Colon (tissue), 2 donors: ENCODE data around the gene PCDH9.

ENCODE experiments used
- FAIRE-seq: peaks from 2 replicates; lab custom pipeline; 2012; peaks lifted over from hg19 to GRCh38; lab: Jason Lieb, UNC
- donor health status: control.
- donor health status: control.

Gene PCDH9

DNA sequence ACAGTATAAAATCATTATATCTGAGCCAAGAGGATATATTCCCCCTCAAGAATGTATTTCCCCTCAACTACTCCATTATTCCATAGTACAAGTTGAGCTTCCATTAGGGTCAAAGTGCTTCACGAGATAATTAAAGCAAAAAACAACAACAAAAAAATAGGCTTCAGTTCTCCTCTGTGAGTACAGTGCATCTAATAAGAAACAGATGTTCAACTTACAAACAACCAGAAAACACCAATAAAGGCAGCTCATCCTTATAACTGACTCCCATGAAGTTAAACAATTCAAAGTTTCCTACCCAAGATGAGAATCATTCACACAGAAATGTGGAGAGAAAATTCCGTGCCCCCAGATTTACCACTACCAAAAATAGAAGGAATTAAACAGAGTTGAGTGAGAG lies 854.4 kb downstream of the PCDH9 start:
- no peak for FAIRE-seq

DNA sequence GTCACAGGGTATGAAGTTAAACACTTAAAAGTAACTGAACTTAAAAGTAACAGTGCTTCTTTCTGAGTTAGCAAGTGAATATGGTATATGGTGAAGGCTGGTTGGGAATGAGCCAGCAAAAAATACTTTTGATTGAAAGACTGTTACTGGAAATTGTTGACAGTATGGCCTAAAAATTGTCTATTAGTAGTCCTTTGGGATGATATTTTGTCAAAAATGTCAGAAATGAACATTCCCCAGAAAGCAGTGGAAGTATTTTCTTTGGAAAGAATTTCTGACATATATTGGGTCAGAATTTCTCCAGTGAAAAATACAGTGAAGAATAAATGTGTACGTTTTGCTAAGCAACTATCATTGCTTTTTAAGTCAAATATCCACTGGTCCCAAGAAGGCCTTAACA lies 860.5 kb downstream of the PCDH9 start:
- no peak for FAIRE-seq

GRCh38 chr13:66367356-66367755 lies 862.8 kb downstream of the PCDH9 start:
- no peak for FAIRE-seq

- no peak for FAIRE-seq
Observed at GRCh38 chr13:66365101-66365500, 865.0 kb downstream of the PCDH9 start.

- FAIRE-seq = no peak
Observed at GRCh38 chr13:66364346-66364745, 865.8 kb downstream of the PCDH9 start.

GRCh38 chr13:66362485-66362884 lies 867.7 kb downstream of the PCDH9 start:
- FAIRE-seq = no peak

DNA sequence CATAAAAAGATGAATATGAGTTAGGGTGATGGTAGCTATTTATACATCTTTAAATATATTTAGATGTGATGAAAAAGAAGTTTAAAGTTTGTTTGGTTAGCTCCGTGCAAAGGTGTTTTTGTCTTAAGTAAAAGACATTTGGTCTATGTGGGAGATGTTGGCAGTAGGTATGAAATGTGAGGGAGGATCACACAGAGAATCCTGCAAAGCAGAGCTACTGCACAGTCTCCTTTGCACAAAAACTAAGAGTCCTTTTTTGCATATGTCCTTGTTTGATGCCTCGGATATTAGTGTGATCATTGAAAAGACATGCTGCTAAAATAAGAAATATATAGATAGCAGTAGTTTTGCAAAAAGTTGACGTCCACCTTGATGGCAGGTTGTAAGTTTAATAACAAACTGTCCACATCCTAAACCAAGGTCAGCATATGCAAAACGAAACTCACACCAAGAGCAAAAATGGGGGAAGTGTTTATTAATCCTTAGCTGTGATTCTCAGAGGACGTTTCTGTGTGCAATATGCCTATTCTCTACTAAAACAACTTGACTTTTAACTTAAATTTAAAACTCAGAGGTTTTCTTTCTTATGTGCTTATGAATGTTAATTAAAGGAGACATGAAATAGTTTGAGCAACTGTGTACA lies 870.1 kb downstream of the PCDH9 start:
- no peak for FAIRE-seq

DNA sequence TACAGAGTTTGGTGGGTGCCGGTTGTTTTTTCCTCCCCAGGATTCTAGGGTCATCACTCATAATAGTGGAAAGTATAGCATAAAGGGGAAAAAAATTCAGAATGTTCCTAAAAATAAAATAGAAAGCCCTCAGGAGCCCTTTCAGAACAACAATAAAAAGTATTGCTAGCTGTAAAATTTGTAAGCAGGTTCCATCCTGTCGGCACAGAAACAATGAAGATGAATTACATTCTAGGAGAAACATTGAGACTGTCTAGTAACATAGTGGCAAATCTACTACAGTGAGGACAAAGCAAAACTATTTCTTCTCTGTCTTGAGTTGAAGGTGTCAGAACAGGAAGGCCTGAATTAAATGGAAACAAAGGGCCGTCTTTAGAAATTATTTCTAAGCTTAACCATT lies 870.7 kb downstream of the PCDH9 start:
- FAIRE-seq = no peak

GRCh38 chr13:66358564-66358963 lies 871.6 kb downstream of the PCDH9 start:
- FAIRE-seq = no peak

DNA sequence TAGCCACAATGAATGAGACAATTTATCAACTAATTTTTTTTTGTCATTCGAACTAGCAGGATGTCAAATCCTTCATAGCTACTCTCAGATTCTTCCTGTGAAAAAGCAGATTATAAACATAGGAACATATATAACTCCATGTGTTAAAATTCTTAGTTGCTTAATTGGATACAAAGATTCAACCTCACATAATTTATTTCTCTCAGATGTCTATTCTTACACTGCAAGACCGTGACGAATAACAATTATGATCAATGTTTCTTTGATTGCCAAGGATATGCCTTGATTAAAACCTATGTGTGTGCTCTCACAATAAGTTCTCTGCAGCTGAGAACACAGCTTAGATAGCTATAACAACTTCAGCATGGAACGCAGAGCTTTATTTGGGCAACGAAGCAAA lies 872.7 kb downstream of the PCDH9 start:
- FAIRE-seq = no peak

- no peak for FAIRE-seq
Observed at GRCh38 chr13:66354879-66355751, 875.0 kb downstream of the PCDH9 start.

- FAIRE-seq = no peak
Observed at GRCh38 chr13:66353664-66354063, 876.5 kb downstream of the PCDH9 start.

DNA sequence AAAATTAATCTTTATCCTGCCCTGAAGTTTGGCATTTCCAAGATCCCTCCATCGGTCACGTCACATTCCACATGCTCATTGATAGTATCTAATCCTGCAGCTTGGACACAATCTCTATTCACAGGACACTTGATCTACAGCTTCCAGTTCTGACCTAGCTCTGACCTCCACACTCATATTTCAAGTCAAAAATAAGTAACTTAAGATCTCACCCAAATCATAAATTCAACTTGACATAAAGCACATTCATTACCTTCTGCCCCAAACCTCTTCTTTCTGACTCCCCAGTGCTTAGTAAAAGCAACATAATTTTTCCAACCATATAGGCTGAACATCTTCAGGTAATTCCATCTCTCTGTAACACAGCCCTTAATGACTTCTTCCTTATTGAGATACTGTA lies 880.2 kb downstream of the PCDH9 start:
- no peak for FAIRE-seq

DNA sequence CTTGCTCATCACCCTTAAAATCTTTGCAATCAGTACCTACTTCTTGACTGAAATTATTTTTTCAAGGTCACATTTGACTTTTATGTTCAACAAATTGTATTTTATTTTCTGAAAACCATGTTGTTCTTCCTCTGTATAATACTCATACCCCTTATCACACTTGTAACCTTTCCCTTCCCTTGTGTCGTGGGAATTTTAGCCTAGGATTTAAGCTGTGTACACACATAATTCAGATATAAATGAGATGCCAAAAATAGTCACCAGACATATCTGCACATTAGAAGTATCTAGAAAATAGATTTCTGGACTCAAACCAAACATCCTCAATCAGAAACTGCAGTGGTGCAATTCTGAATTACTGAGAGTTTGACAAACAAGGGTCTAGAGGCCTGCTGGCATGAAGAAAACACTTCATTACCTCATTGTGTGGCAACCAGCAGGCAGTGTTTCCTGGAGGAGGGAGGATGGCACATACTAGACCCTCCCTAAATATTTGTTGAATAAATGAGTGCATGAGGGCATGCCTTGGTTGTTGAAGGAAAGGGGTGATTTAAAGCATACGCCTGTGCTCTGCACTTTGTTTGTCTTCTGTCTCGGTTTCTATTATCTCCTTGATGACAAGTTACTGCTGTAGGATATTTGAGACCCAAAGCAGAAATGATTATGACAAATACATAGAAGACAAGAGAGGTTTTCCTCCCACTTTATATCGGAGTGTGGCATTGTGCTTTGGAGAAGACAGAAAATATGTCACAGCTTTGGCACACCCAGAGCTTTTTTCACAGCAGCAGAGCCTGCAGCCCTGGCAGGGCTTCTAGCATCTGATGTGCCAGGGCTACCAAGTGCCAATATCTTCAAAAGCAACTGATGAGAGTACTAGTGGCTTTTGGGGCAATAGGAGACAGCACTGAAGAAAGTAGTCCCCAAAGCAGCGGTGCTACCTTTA lies 881.1 kb downstream of the PCDH9 start:
- no peak for FAIRE-seq

DNA sequence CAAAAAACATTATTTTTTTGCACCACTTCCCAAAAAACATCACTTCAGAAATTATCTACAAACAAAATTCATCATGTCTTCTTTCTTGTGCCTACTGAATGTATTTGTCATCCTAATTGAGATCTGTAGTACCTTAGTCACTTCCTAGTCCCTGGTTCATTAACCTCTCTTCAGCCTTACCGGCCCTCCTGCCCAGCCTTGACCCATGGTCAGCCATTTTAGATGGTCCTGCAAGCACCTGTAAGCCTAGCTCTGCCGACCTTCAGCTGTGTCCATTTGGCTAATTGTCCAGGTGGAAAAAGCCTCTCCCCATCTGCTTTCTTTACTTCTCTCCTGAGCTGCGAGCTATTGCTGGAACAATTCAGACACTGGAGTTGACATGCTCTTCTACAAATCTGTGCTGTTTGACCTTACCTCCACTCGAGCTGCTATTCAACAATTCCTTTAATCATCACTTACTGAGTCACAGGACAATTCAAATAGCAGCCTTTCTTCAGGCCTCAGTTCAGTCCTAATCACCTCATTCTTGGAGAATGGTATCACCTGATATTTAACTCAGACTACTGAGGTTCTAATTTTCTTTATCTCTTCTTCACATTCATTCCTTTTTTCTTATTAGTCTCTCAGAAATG lies 882.5 kb downstream of the PCDH9 start:
- FAIRE-seq = no peak

- FAIRE-seq = no peak
Observed at GRCh38 chr13:66345971-66346370, 884.2 kb downstream of the PCDH9 start.

- no peak for FAIRE-seq
Observed at GRCh38 chr13:66345518-66345810, 884.7 kb downstream of the PCDH9 start.

DNA sequence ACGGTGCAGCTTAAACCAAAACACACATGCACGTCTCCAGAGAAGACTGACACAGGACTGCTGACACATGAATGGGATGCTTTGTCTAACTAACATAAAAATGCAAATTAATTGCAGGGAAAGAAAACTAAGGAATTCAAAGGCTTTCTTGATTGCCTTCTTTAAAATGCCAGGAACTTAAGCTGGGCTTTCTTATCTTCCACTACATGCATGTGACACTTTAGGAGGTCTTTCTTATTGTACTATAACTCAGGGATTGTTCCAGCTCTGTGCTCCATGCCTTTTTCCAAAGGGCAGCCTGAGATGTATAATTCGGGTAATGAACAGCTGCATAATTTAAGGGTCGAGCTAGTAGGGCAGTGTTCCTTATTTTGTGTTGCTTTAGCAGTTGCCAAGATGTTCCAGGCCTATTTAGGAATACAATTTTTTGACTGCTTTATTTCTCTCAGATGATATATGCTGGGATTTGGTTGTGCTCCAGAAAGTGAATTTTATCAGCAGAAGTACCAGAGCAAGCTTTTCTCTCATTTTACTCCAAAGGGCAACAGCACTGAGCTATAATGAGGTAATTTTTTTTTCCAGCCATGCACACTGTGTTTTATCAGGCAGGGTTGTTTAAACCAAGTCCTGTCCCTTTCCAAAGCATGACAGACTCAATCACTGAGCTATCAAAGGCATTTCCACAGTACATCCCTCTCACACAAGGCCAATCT lies 885.2 kb downstream of the PCDH9 start:
- FAIRE-seq = no peak

DNA sequence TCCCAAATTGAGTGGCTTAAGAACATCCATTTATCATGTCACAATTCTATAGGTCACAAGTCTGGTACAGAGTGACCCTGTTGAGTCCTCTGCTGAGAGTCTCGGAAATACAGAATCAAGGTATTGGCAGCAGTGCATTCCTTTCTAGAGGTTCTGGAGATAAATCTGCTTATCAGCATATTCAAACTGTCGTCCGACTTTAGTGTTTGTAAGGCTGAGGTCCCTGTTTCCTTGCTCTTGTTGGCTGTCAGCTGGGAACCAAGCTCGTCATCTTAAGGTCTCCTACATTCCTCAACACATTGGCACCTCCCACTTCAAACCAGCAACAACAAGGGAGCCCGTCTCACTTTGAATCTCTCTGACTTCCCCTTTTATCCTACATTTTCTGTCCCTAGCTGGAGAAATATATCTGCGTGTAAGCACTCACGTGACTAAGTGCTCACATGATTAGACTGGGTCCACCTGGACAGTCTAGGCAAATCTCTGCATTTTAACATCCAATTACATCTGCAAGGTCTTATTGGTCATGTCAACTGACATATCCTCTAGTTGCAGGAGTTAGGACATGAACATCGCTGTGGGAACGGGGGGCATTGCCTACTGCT lies 886.8 kb downstream of the PCDH9 start:
- no peak for FAIRE-seq

DNA sequence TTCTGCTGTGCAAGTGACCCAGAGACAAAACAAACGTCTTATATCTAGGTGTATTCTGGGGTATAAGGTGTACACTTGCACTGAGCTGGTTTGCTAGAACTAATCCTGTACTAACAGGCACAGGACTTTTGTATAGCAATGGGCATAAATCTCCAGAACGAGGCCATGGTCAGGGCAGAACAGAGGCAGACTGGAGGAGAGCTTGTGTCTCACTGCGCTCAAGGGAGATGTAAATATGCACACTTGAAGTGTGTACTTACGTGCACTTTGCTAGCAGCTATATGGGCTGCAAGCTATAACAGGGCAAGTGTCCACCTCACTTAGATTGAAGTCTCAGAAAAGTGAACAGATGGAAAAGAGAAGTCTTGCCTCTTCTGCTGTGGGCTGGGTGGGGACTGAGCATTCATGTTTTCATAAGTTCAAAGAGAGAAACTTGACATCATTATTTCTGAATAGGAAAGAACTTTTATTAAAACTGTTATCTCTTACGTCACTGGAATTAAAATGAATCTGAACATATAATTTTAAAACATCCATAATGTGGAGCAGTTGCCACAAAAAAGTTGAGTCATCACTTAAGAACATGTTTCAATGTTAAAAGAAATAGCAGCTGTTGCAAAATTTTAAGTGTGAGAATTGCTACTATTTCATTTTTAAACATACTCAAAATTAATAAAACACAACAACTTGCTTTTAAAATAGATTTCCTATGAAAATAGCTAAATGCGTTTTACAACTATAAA lies 888.3 kb downstream of the PCDH9 start:
- no peak for FAIRE-seq

DNA sequence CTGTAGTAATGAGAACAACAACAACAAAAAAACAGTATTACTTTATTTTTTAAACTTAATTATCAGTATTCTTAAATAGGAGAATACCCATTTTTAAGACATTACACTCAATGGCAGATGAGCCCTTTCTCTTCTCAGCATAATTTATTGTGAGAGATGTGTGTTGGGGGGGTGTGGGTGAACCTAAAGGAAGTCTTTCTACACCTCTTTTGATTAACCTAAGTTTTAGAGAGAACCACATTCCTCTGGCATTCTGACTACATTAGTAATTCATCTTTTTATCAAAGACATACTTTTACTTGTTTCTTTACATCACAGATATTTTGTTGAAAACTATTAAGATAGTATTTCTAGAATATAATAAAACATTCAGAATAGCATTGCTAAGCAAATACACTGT lies 890.9 kb downstream of the PCDH9 start:
- FAIRE-seq = no peak
